ENCODE measurements around the gene RNF141. TPM values are rescaled to one million over a fixed set of nuclear protein-coding genes. Genes with fewer than 3 reads are reported as not detected.

The RNF141 gene, protein sequence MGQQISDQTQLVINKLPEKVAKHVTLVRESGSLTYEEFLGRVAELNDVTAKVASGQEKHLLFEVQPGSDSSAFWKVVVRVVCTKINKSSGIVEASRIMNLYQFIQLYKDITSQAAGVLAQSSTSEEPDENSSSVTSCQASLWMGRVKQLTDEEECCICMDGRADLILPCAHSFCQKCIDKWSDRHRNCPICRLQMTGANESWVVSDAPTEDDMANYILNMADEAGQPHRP
- 17.5 and 19.9 TPM in 2 replicates for total RNA-seq

DNA sequence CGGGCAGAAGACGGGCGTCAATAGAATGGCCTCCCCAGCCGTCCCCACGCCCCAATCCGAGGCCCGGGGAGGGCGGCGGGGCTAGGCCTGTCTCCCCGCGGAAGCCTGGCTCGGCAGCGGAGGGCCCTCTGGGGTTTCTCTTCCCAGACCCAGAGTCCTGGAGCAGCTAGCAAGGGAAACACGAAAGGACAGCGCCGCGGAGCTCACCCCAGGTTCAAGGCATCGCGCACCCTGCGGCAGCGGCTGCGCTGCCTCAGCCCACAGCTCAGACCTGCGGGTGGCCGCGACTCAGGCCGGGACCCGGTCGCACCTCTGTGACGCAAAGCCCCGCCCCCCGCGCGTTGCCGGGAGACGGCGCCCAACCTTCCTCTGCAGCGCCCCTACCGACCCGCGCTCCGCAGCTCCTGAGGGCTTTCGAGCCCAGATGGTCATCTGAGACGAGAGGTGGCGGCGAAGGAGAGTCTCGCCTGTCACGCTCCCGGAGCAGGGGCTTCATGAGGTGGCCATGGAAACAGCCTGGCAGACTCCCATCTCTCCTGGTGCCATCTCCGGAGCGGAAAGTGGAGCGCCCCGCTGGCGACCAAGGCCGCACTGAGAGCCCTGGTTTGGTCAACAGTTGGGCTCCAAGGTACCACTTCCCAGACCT lies at the start of gene RNF141:
TSS of gene RNF141 (minus strand) at position 273 of the 646 bp plus-strand sequence. CDS start 7,029 bp downstream, outside the sequence.

DNA sequence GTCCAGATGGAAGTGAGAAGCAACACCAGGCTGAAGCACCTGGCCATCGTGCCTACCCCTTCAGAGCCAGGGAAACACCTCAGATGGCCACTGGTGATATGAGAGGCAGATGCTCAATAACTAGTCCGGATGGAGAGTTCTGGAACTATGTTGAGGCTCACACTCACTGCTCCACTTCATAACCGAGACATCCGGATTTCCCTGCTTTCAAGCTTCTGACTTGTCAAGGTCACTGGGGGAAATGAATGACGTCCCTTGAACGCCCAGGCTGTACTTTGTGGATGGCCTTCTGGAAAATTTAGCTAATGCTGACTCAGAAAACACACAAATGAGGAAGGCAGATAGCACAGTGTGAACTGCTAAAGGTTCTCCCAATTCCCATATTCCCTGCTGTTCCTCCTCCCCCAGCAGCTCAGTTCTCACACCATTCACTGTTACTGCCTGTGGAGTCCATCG lies 27.5 kb upstream of the RNF141 start, which contains the start of gene LYVE1:
TSS of gene LYVE1 (minus strand) at position 180 of the 456 bp plus-strand sequence. CDS start at position 47, 133 bp downstream.

Other genes starting within 250 kb of the RNF141 start
- 38.1 and 53.0 TPM in 2 replicates for gene SBF2, start 247.0 kb downstream of the RNF141 start, total RNA-seq
- gene ADM, start 236.1 kb downstream of the RNF141 start, total RNA-seq = 87.1 and 224 TPM in 2 replicates
- 21.2 and 46.8 TPM in 2 replicates for gene AMPD3, start 85.9 kb downstream of the RNF141 start, total RNA-seq
- not detected in 2 replicates for gene LYVE1, start 27.5 kb upstream of the RNF141 start, total RNA-seq
- gene IRAG1, start 152.6 kb upstream of the RNF141 start, total RNA-seq = 1.8 and 19.2 TPM in 2 replicates
- gene CTR9, start 210.1 kb upstream of the RNF141 start, total RNA-seq = 19.0 and 24.3 TPM in 2 replicates